H1 (cell line): ENCODE data around the gene GRXCR1. TPM values are rescaled to one million over a fixed set of nuclear protein-coding genes. Genes with fewer than 3 reads are reported as not detected.

Experiments
- CTCF ChIA-PET: fragments of 300-600 bp; sonication (Branson Sonifier 250); formaldehyde crosslinking; loops from one replicate; lab custom pipeline; 2021; ENCODE audit not compliant: partially characterized antibody; lab: Charles Lee
- POLR2A ChIA-PET: fragments of 300-600 bp; sonication (Branson Sonifier 250); formaldehyde crosslinking; loops from one replicate; lab custom pipeline; 2021; ENCODE audit warnings: inconsistent platforms; ENCODE audit not compliant: partially characterized antibody; lab: Charles Lee
- DNase-seq, 2 experiments: peaks; one replicate each; pipeline versions ENCODE4 v3.0.0 to v3.0.0-alpha.2; 2010 to 2022; ENCODE audit warnings: low spot score in 2 of 2, low read depth in 1 of 2, mixed read lengths in 1 of 2
- FAIRE-seq: peaks from 2 replicates; lab custom pipeline; 2011; peaks lifted over from hg19 to GRCh38; lab: Jason Lieb, UNC
- H2AFZ ChIP-seq: 2 replicates; pipeline ENCODE4 v1.8.1; 2012; ENCODE audit warnings: low read length, inconsistent platforms
- H2AK5ac ChIP-seq: 2 replicates; pipeline ENCODE4 v1.6.1; 2013; ENCODE audit warnings: low read depth, low read length
- H2BK120ac ChIP-seq: replicated peaks from 2 replicates; pipeline ENCODE3; 2013; ENCODE audit warnings: low read depth, low read length, inconsistent platforms
- H2BK12ac ChIP-seq: 2 replicates; pipeline ENCODE4 v1.6.1; 2013; ENCODE audit warnings: low read depth, low read length
- H2BK15ac ChIP-seq: 2 replicates; pipeline ENCODE4 v1.6.1; 2013; ENCODE audit warnings: low read length
- H2BK20ac ChIP-seq: 2 replicates; pipeline ENCODE4 v1.6.1; 2013; ENCODE audit warnings: low read length
- H2BK5ac ChIP-seq: 2 replicates; pipeline ENCODE4 v1.6.1; 2013; ENCODE audit warnings: low read depth, low read length
- H3K14ac ChIP-seq: 2 replicates; pipeline ENCODE4 v1.6.1; 2013; ENCODE audit warnings: inconsistent platforms; ENCODE audit not compliant: insufficient read length
- H3K18ac ChIP-seq: 2 replicates; pipeline ENCODE4 v1.6.1; 2013; ENCODE audit warnings: low read length; ENCODE audit errors: extremely low read depth
- H3K23ac ChIP-seq: 2 replicates; pipeline ENCODE4 v1.6.1; 2013; ENCODE audit warnings: inconsistent platforms; ENCODE audit not compliant: insufficient read length
- H3K23me2 ChIP-seq: 2 replicates; pipeline ENCODE4 v1.6.1; 2013; ENCODE audit warnings: low read depth, low read length
- H3K27ac ChIP-seq: 2 replicates; pipeline ENCODE4 v1.6.1; 2011; ENCODE audit warnings: low read depth, low read length, inconsistent platforms
- H3K27me3 ChIP-seq, 4 experiments: replicated peaks in 1 of 4; 1 replicate in 1 of 4; 2 replicates in 3 of 4; pipeline versions ENCODE4 v1.6.1 to v1.8.1; 2011 to 2013; ENCODE audit warnings: low read length in 3 of 4, mild to moderate bottlenecking in 3 of 4, inconsistent platforms in 2 of 4, mixed read lengths in 2 of 4, moderate library complexity in 1 of 4; ENCODE audit not compliant: control insufficient read depth in 3 of 4, insufficient read depth in 3 of 4; ENCODE audit errors: extremely low read depth in 1 of 4
- H3K36me3 ChIP-seq, 4 experiments: 2 replicates each; pipeline versions ENCODE4 v1.6.1 to v1.8.1; 2011 to 2013; ENCODE audit warnings: mild to moderate bottlenecking in 4 of 4, low read length in 3 of 4, moderate library complexity in 2 of 4, control low read depth in 1 of 4, inconsistent platforms in 1 of 4; ENCODE audit not compliant: insufficient read depth in 4 of 4, control insufficient read depth in 2 of 4
- H3K4ac ChIP-seq: replicated peaks from 2 replicates; pipeline ENCODE3; 2013; ENCODE audit warnings: low read length, low read depth, mixed read lengths, inconsistent platforms; ENCODE audit not compliant: insufficient read length
- H3K4me1 ChIP-seq, 4 experiments: replicated peaks in 1 of 4; 1 replicate in 1 of 4; 2 replicates in 3 of 4; pipeline versions ENCODE4 v1.6.1 to v1.8.1; 2011 to 2013; ENCODE audit warnings: low read length in 3 of 4, inconsistent platforms in 2 of 4, mixed read lengths in 1 of 4; ENCODE audit not compliant: insufficient read depth in 4 of 4, control insufficient read depth in 3 of 4
- H3K4me2 ChIP-seq, 2 experiments: 2 replicates each; pipeline versions ENCODE4 v1.6.1 to v1.8.1; 2011 to 2013; ENCODE audit warnings: low read depth in 2 of 2, low read length in 2 of 2, control low read depth in 1 of 2, inconsistent platforms in 1 of 2, mild to moderate bottlenecking in 1 of 2; ENCODE audit not compliant: insufficient read depth in 1 of 2
- H3K4me3 ChIP-seq, 4 experiments: fragments of 200-600, 300-600 bp in 1 of 4; sonication (generic), shearing (Covaris generic), sonication (Bioruptor Twin) in 1 of 4; 2 replicates each; pipeline versions ENCODE4 v1.5.1 to v1.8.1; 2011 to 2016; ENCODE audit warnings: low read length in 4 of 4, low read depth in 3 of 4, control low read depth in 2 of 4, inconsistent platforms in 2 of 4, mild to moderate bottlenecking in 2 of 4, mixed read lengths in 1 of 4, moderate library complexity in 1 of 4; ENCODE audit not compliant: insufficient read depth in 2 of 4; ENCODE audit errors: extremely low read depth in 1 of 4
- H3K56ac ChIP-seq: replicated peaks from 2 replicates; pipeline ENCODE3; 2013; ENCODE audit warnings: low read depth, mild to moderate bottlenecking, mixed read lengths, low read length, inconsistent platforms; ENCODE audit not compliant: insufficient read length
- H3K79me1 ChIP-seq: 2 replicates; pipeline ENCODE4 v1.6.1; 2013; ENCODE audit warnings: low read depth, low read length, control low read depth
- H3K79me2 ChIP-seq, 2 experiments: 2 replicates each; pipeline versions ENCODE4 v1.6.1 to v1.8.1; 2012 to 2013; ENCODE audit warnings: low read length in 2 of 2, mild to moderate bottlenecking in 2 of 2, inconsistent platforms in 1 of 2; ENCODE audit not compliant: insufficient read depth in 2 of 2, control insufficient read depth in 1 of 2
- H3K9ac ChIP-seq, 4 experiments: replicated peaks in 1 of 4; 1 replicate in 1 of 4; 2 replicates in 3 of 4; pipeline versions ENCODE4 v1.6.1 to v1.8.1; 2011 to 2013; ENCODE audit warnings: low read depth in 3 of 4, low read length in 3 of 4, control low read depth in 2 of 4, mild to moderate bottlenecking in 2 of 4, moderate library complexity in 2 of 4, inconsistent platforms in 1 of 4; ENCODE audit errors: extremely low read depth in 1 of 4
- H3K9me3 ChIP-seq, 2 experiments: 2 replicates each; pipeline versions ENCODE4 v1.6.1 to v1.8.1; 2012 to 2013; ENCODE audit warnings: mild to moderate bottlenecking in 2 of 2, moderate library complexity in 2 of 2, control low read depth in 1 of 2, inconsistent platforms in 1 of 2, low read depth in 1 of 2, low read length in 1 of 2, mixed read lengths in 1 of 2; ENCODE audit not compliant: insufficient read depth in 2 of 2
- H4K20me1 ChIP-seq, 2 experiments: replicated peaks in 1 of 2; 2 replicates each; pipeline versions ENCODE3 to v1.8.1; 2011 to 2013; ENCODE audit warnings: inconsistent platforms in 2 of 2, low read length in 2 of 2, mild to moderate bottlenecking in 1 of 2; ENCODE audit not compliant: insufficient read depth in 2 of 2, control insufficient read depth in 1 of 2
- H4K5ac ChIP-seq: 2 replicates; pipeline ENCODE4 v1.6.1; 2013; ENCODE audit warnings: low read length, low read depth, mixed read lengths, inconsistent platforms; ENCODE audit not compliant: insufficient read length
- H4K8ac ChIP-seq: 2 replicates; pipeline ENCODE4 v1.8.0; 2013; ENCODE audit warnings: mild to moderate bottlenecking, moderate library complexity, low read length, inconsistent platforms; ENCODE audit not compliant: insufficient read depth; ENCODE audit errors: extremely low read depth
- H4K91ac ChIP-seq: replicated peaks from 2 replicates; pipeline ENCODE3; 2013; ENCODE audit warnings: low read length, mixed read lengths, inconsistent platforms; ENCODE audit not compliant: insufficient read length
- CBX5 ChIP-seq: fragments of 300-800, 300-1000 bp; sonication (generic); IDR thresholded peaks from 2 replicates; pipeline ENCODE4 v1.7.1; 2016; ENCODE audit warnings: antibody characterized with exemption, low read length, low read depth
- RXRA ChIP-seq: IDR thresholded peaks from 2 replicates; pipeline ENCODE4 v1.6.1; 2011; ENCODE audit warnings: low read depth, mild to moderate bottlenecking, low read length, moderate library complexity; ENCODE audit not compliant: insufficient read depth
- SIX5 ChIP-seq: IDR thresholded peaks from 2 replicates; pipeline ENCODE4 v1.6.1; 2011; ENCODE audit warnings: mild to moderate bottlenecking, low read depth, low read length
- WGBS, 2 experiments: shearing (Covaris generic) in 1 of 2; methylation state at CpG; one replicate each; pipeline versions ENCODE4 v1.1.6 to v1.1.7; 2013 to 2015; ENCODE audit warnings: low lambda C conversion rate in 2 of 2, mixed read lengths in 2 of 2, inconsistent platforms in 1 of 2, low coverage in 1 of 2, missing lambda C conversion rate in 1 of 2; ENCODE audit not compliant: insufficient replicate concordance in 2 of 2, insufficient coverage in 1 of 2, insufficient read length in 1 of 2; ENCODE audit errors: extremely low coverage in 1 of 2, missing lambda C conversion rate in 1 of 2; 5-methylcytosine and 5-hydroxymethylcytosine counted together
- polyA plus RNA-seq, 7 experiments: library from polyadenylated mRNA; depleted of rRNA in 3 of 7; stranded (reverse) in 5 of 7; unstranded in 2 of 7; fragments of >200 nt in 5 of 7; fragments of 200-250 nt in 2 of 7; gene quantifications; 1 replicate in 5 of 7; 2 replicates in 1 of 7; 4 replicates in 1 of 7; pipeline versions ENCODE4 v1.2.1 to v1.2.3, GENCODE V29; 2011 to 2013; ENCODE audit warnings: missing spikeins in 2 of 7, mixed read lengths in 2 of 7
- total RNA-seq: library from RNA; stranded (reverse); fragmentation: NEBNext Ultra II Directional; extraction: Animal tissue kit (Norgen Biotek cat#: 25700); gene quantifications from 2 replicates; pipeline ENCODE4 v1.2.1, GENCODE V29; 2021

The GRXCR1 gene
- total and polyA plus RNA-seq, 2 of the 8 experiments (the other 6 are each of a cell fraction or from before 2014, with no cell fraction given) = not detected

- no peak for TF ChIP-seq SIX5
Observed at GRCh38 chr4:42914937-42915336, 22.4 kb downstream of the GRXCR1 start (continued).

DNA sequence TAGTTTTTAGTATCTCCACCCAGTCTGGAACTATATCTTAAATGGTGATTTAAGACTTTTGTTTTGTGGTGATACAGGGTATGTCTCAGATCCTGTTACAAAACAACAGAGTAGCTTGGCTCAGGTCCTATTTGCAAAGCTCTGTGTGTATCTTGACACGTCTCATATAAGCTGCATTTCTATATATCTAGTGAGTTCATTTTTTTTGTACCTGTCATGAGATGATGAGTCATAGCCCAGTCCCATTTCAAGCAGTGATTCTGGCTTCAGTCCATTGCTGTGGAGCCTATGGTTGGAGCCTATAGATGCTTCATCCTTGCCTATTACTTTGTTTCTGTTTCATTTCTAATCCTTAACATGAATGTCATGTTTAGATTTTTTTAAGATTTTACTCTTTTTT, 23.0 kb downstream of the GRXCR1 start:
- peaks cover 0 to 1% (median 0%) of the 10 kb centered on the region in 4 experiments; a peak in 1 of 7 replicates for H3K27me3 ChIP-seq
- no peak overlapping the region for H2BK20ac ChIP-seq
- no peak overlapping the region for H2AK5ac ChIP-seq
- no peak overlapping the region for H3K27ac ChIP-seq
- H4K91ac ChIP-seq = no peak overlapping the region
- no peak overlapping the region for H3K23ac ChIP-seq
- ChIA-PET POLR2A (no interaction called here), CTCF (no interaction called here)
- no peaks in the 10 kb centered on the region for H3K79me1 ChIP-seq
- H3K36me3 ChIP-seq = no peaks in the 10 kb centered on the region
- H4K20me1 ChIP-seq = no peaks in the 10 kb centered on the region
- TF ChIP-seq RXRA (no peak), CBX5 (no peak)
- H4K8ac ChIP-seq = no peak overlapping the region
- H2AFZ ChIP-seq = no peak overlapping the region
- H3K18ac ChIP-seq = no peak overlapping the region
- FAIRE-seq (no peak), DNase-seq (no peak)
- no peaks in the 10 kb centered on the region for H3K4me1 ChIP-seq
- H3K4me2 ChIP-seq = no peak overlapping the region
- no peak overlapping the region for H3K4me3 ChIP-seq
- no peak overlapping the region for H2BK15ac ChIP-seq
- WGBS, 2 experiments = 89% methylated on average over 1 of the region's 1 CpG; no CpG with 5 or more reads in 1 of the 2 experiments
- H3K9ac ChIP-seq = no peak overlapping the region
- no peak overlapping the region for H3K4ac ChIP-seq
- no peaks in the 10 kb centered on the region for H3K9me3 ChIP-seq
- no peak overlapping the region for H4K5ac ChIP-seq
- H3K23me2 ChIP-seq = no peaks in the 10 kb centered on the region
- H2BK5ac ChIP-seq = no peak overlapping the region
- H3K14ac ChIP-seq = no peak overlapping the region
- no peak overlapping the region for H3K56ac ChIP-seq
- H3K79me2 ChIP-seq = no peaks in the 10 kb centered on the region
- H2BK120ac ChIP-seq = no peak overlapping the region
- H2BK12ac ChIP-seq = no peak overlapping the region
